Thyroid gland (tissue), 4 donors: ENCODE measurements around the gene CRB3. TPM values are rescaled to one million over a fixed set of nuclear protein-coding genes. Genes with fewer than 3 reads are reported as not detected.

Experiments used
- DNase-seq, 2 donors: peaks; one replicate each; pipeline ENCODE4 v3.0.0-alpha.2; 2019
- H3K27ac ChIP-seq, 3 donors: fragments of 200-600 bp; sonication (generic); 1 replicate in 2 of 3; 2 replicates in 1 of 3; pipeline ENCODE4 v1.5.1; 2016 to 2019; ENCODE audit warnings: mild to moderate bottlenecking in 1 of 3, moderate library complexity in 1 of 3
- H3K27me3 ChIP-seq: fragments of 200-600 bp; sonication (generic); one replicate; pipeline ENCODE4 v1.5.1; 2019
- H3K36me3 ChIP-seq, 2 donors: fragments of 200-600 bp; sonication (generic); one replicate each; pipeline ENCODE4 v1.5.1; 2016 to 2019
- H3K4me1 ChIP-seq, 2 donors: fragments of 200-600 bp; sonication (generic); one replicate each; pipeline ENCODE4 v1.5.1; 2017 to 2019
- H3K4me3 ChIP-seq, 3 donors: fragments of 200-600 bp; sonication (generic); replicated peaks in 1 of 3; 1 replicate in 2 of 3; 2 replicates in 1 of 3; pipeline ENCODE4 v1.5.1; 2016; ENCODE audit warnings: mild to moderate bottlenecking in 1 of 3
- H3K9me3 ChIP-seq: fragments of 200-600 bp; sonication (generic); one replicate; pipeline ENCODE4 v1.5.1; 2017
- POLR2A ChIP-seq, 2 donors: fragments of 450-650 bp; IDR thresholded peaks; one replicate each; pipeline ENCODE4 v1.6.1; 2017; ENCODE audit warnings: antibody characterized with exemption in 2 of 2, mild to moderate bottlenecking in 2 of 2, moderate library complexity in 1 of 2
- WGBS, 2 donors: methylation state at CpG; one replicate each; pipeline ENCODE4 v1.1.5; 2017; 5-methylcytosine and 5-hydroxymethylcytosine counted together
- intact Hi-C: fragments of 100-400 bp; cut with DNase I; formaldehyde crosslinking; loops from one replicate; pipeline ENCODE4 v1.15.1; 2023
- total RNA-seq, 4 donors: library from RNA; depleted of rRNA; stranded (reverse); fragments of >200 nt; gene quantifications; one replicate each; pipeline ENCODE4 v1.2.3, GENCODE V29; 2016
- TF ChIP-seq, protein P1 (sequence below), 6 experiments: fragments of 200-600 bp in 3 of 6; fragments of 450-650 bp in 3 of 6; sonication (generic) in 3 of 6; IDR thresholded peaks; one replicate each; pipeline ENCODE4 v1.5.1; 2016 to 2019; ENCODE audit warnings: antibody characterized with exemption in 6 of 6, mild to moderate bottlenecking in 2 of 6, inconsistent platforms in 1 of 6, moderate library complexity in 1 of 6

The CRB3 gene
- 10 to 100 TPM; 21.0 to 65.2 (median 45.3) TPM for total RNA-seq

DNA sequence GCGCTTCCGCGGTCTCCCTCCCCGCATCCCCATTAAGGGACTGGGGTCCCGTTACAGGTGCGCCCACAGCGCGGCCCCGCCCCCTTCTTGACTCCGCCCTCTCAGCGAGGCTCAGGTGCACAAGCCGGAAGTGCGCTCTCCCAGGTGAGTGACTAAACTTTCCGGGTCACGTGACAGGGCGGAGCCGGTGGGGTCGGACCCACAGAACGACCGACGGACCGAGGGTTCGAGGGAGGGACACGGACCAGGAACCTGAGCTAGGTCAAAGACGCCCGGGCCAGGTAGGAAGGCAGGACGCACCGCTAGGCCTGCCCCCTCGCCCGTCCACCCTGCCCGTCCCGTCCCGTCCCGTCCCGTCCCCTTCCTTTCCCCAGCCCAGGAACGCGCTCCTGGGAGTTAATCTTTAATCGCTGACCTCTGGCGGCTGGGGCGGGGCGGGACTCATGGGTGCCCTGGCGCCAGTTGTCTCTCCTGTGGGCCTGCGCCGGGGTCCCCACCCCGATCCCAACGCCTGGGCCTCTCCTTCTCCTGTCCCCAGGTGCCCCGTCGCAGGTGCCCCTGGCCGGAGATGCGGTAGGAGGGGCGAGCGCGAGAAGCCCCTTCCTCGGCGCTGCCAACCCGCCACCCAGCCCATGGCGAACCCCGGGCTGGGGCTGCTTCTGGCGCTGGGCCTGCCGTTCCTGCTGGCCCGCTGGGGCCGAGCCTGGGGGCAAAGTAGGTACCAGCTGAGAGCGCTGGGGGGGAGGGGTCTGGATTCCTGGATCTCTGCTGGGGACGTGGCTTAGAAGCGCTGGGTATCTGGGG, at the start of gene CRB3:
CRB3 (plus strand) TSS at position 202 of the 804 bp plus-strand sequence; CDS start at position 633, 431 bp downstream.
- H3K36me3 ChIP-seq, result peaks cover 0 to 5% of the 10 kb centered on the region in 2 donors
- H3K9me3 ChIP-seq, result no peaks in the 10 kb centered on the region
- peak within 1 kb of the TSS; percentile 43 to 72 (median 46) for H3K4me3 ChIP-seq
- H3K4me1 ChIP-seq, result peaks cover 0 to 13% of the 10 kb centered on the region in 2 donors
- peak within 1 kb of the TSS in 1 of 3 donors; percentile 16 for H3K27ac ChIP-seq
- TF ChIP-seq POLR2A (IDR thresholded peaks at IDR 0.05), result peak in 1 of 2 donors; percentile 72
- TF ChIP-seq, protein P1, sequence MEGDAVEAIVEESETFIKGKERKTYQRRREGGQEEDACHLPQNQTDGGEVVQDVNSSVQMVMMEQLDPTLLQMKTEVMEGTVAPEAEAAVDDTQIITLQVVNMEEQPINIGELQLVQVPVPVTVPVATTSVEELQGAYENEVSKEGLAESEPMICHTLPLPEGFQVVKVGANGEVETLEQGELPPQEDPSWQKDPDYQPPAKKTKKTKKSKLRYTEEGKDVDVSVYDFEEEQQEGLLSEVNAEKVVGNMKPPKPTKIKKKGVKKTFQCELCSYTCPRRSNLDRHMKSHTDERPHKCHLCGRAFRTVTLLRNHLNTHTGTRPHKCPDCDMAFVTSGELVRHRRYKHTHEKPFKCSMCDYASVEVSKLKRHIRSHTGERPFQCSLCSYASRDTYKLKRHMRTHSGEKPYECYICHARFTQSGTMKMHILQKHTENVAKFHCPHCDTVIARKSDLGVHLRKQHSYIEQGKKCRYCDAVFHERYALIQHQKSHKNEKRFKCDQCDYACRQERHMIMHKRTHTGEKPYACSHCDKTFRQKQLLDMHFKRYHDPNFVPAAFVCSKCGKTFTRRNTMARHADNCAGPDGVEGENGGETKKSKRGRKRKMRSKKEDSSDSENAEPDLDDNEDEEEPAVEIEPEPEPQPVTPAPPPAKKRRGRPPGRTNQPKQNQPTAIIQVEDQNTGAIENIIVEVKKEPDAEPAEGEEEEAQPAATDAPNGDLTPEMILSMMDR (IDR thresholded peaks at IDR 0.05), result peak in 2 of 6 experiments; percentile 2 to 9
- H3K27me3 ChIP-seq, result no peaks in the 10 kb centered on the region
- WGBS, 2 donors, result 2 to 3% methylated on average over 11 to 38 of the region's 65 CpGs
- intact Hi-C loops, result no loop called here
- DNase-seq, result peak; percentile 96

DNA sequence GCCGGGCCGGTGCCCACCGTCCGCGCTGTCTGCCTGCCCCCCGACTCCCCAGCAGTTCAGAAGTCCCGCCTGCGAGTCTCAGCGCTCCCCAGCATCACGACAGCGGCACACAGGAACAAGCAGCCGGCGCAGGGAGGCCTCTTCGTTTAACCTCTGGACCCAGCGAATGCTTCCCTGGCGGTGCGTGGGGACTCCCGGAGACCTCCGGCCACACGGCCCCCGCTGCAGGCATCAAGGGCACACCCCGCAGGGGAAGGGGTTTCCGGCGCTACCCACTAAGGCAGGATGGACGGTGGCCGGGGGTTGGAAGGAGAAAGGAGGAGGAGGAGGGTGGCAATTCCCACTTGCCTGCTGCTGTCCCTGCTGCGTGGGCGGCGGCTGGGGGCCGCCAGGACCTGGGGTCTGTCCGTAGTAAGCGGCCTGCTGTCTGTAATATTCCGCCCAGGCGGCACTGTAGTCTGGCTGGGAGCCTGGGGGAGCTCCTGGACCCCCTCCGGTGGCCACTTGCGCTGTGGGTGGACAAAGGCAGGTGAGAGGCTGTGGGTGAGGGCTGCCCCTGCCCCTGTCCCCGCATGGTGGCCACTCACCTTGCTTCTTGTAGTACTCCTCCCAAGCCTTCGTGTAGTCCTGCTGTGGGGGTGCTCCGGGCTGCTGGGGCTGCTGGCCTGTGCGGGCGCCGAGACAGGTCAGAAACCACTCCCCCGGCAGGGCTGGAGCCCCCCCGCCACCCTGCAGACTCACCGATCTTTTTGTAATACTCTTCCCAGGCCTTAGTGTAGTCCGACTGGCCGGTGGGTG, 49.1 kb upstream of the CRB3 start:
- H3K36me3 ChIP-seq, result peaks cover 59 to 62% of the 10 kb centered on the region in 2 donors
- WGBS, 2 donors, result 92% methylated on average over 33 to 45 of the region's 47 CpGs
- no peaks in the 10 kb centered on the region for H3K27me3 ChIP-seq
- no peaks in the 10 kb centered on the region for H3K9me3 ChIP-seq
- H3K4me1 ChIP-seq, result peaks cover 19 to 21% of the 10 kb centered on the region in 2 donors
- H3K4me3 ChIP-seq, result no peak overlapping the region
- TF ChIP-seq, protein P1 (IDR thresholded peaks at IDR 0.05), result no peak
- TF ChIP-seq POLR2A (IDR thresholded peaks at IDR 0.05), result no peak
- no peak overlapping the region for H3K27ac ChIP-seq
- intact Hi-C loops, result no loop called here
- DNase-seq, result no peak

DNA sequence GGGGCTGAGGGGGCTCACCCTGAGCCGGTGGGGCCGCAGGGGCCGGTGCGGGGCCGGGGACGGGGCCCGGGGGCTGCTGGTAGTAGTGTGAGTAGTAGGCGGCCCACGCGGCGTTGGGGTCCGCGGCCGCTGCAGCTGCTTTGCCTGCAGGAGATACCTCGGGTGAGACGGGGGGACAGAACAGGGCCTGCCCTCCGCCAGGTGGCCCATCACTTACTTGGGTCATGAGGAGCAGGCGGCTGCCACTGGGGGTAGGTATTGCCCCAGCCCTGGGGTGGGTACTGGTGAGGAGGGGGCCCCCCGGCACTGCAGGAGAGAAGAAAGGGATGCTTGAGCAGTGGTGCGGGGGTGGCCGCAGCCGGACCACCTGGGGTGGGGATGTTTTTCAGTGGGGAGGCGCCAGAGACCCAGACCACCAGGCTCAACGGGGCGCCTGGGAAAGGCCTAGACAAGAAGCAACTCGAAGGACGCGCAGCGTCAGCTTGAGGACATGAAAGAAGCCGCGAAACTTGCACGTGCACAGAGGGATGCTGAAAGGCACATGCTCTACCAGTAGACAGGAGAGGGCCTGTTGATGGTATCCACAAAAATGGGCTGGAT, 48.4 kb upstream of the CRB3 start:
- Histone ChIP-seq H3K27ac (no peak overlapping the region), H3K27me3 (no peaks in the 10 kb centered on the region), H3K9me3 (no peaks in the 10 kb centered on the region), H3K4me1 (peaks cover 19 to 21% of the 10 kb centered on the region in 2 donors), H3K4me3 (no peak overlapping the region), H3K36me3 (peaks cover 65 to 69% of the 10 kb centered on the region in 2 donors)
- intact Hi-C loops, result no loop called here
- TF ChIP-seq POLR2A (IDR thresholded peaks at IDR 0.05), result no peak
- TF ChIP-seq, protein P1 (IDR thresholded peaks at IDR 0.05), result no peak
- WGBS, 2 donors, result 94 to 96% methylated on average over 20 to 25 of the region's 32 CpGs
- DNase-seq, result no peak

GRCh38 chr19:6416658-6417405, 47.2 kb upstream of the CRB3 start:
- intact Hi-C loops, result no loop called here
- Histone ChIP-seq H3K36me3 (peaks cover 70 to 76% of the 10 kb centered on the region in 2 donors), H3K9me3 (no peaks in the 10 kb centered on the region), H3K27me3 (no peaks in the 10 kb centered on the region), H3K27ac (no peak overlapping the region), H3K4me3 (no peak overlapping the region), H3K4me1 (peaks cover 19 to 21% of the 10 kb centered on the region in 2 donors)
- DNase-seq, result no peak
- 93 to 96% methylated on average over 21 to 24 of the region's 29 CpGs for WGBS, 2 donors
- TF ChIP-seq, protein P1 (IDR thresholded peaks at IDR 0.05), result no peak
- TF ChIP-seq POLR2A (IDR thresholded peaks at IDR 0.05), result no peak
